ENCODE data around the gene DPH6. TPM values are rescaled to one million over a fixed set of nuclear protein-coding genes. Genes with fewer than 3 reads are reported as not detected.
A peak's percentile ranks its signal among the peaks of the same experiment; 100 is the strongest.

Gene DPH6
- total RNA-seq, 1 experiment from 2014 or later, result 25.7 TPM

GRCh38 chr15:35477312-35478262, 68.4 kb downstream of the DPH6 start:
- Histone ChIP-seq H3K4me1 (ENCODE audit: insufficient read depth, low read length, poor library complexity, severe bottlenecking) (peaks cover 16% of the 10 kb centered on the region), H3K9me3 (ENCODE audit: low read depth, low read length, poor library complexity, severe bottlenecking) (no peaks in the 10 kb centered on the region), H3K36me3 (ENCODE audit: insufficient read depth, low read length, poor library complexity, severe bottlenecking) (no peaks in the 10 kb centered on the region), H3K27me3 (replicated peaks; ENCODE audit: insufficient read depth, low read depth, low read length, poor library complexity) (no peaks in the 10 kb centered on the region), H3K4me3 (ENCODE audit: low read depth, low read length, poor library complexity, severe bottlenecking) (no peak overlapping the region), H3K27ac (ENCODE audit: low read depth, low read length, poor library complexity, severe bottlenecking) (no peak overlapping the region)
- CTCF ChIA-PET, result interaction anchor here (0.6 kb wide), 1 partner anchor 233 kb away, joined by 3 read pairs; no protein-coding TSS in a partner anchor
- no peak for TF ChIP-seq CTCF (conservative IDR thresholded peaks at IDR 0.05; ENCODE audit: low read depth, low read length)
- TF ChIP-seq EZH2 (IDR thresholded peaks at IDR 0.05; ENCODE audit: borderline replicate concordance, low read depth, low read length, poor library complexity, severe bottlenecking), result no peak
- BruUV-seq (replicated peaks), result no TSS peak
- peak; percentile 38 for DNase-seq (ENCODE audit: low spot score)
- POLR2A ChIA-PET (ENCODE audit: low non-redundant PET), result no interaction called here
- intact Hi-C loops (cut with micrococcal nuclease; ENCODE audit: unreplicated experiment), result no loop called here

DNA sequence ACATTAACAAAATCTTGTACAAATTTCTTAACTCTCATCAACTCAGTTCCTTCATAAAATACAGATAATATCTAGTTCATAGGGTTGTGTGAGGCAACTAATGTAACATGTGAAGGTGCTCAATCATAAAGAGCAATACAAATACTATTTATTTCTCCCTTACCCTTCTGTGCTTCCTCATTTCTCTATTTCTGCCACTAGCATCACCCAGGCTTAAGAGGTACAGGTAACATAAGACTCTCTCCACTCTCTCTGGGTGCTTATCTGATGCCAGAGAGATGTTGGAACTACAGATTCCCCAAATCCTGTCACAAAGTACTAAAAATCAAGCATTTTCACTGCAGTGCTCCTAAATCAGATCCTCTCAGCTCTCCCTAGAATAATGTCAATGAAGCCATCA, 74.9 kb downstream of the DPH6 start:
- Histone ChIP-seq H3K36me3 (ENCODE audit: insufficient read depth, low read length, poor library complexity, severe bottlenecking) (no peaks in the 10 kb centered on the region), H3K27me3 (replicated peaks; ENCODE audit: insufficient read depth, low read depth, low read length, poor library complexity) (no peaks in the 10 kb centered on the region), H3K9me3 (ENCODE audit: low read depth, low read length, poor library complexity, severe bottlenecking) (no peaks in the 10 kb centered on the region), H3K4me1 (ENCODE audit: insufficient read depth, low read length, poor library complexity, severe bottlenecking) (no peaks in the 10 kb centered on the region), H3K4me3 (ENCODE audit: low read depth, low read length, poor library complexity, severe bottlenecking) (no peak overlapping the region), H3K27ac (ENCODE audit: low read depth, low read length, poor library complexity, severe bottlenecking) (no peak overlapping the region)
- no TSS peak for BruUV-seq (replicated peaks)
- intact Hi-C loops (cut with micrococcal nuclease; ENCODE audit: unreplicated experiment), result no loop called here
- TF ChIP-seq EZH2 (IDR thresholded peaks at IDR 0.05; ENCODE audit: borderline replicate concordance, low read depth, low read length, poor library complexity, severe bottlenecking) (no peak), CTCF (conservative IDR thresholded peaks at IDR 0.05; ENCODE audit: low read depth, low read length) (no peak)
- ChIA-PET POLR2A (ENCODE audit: low non-redundant PET) (no interaction called here), CTCF (no interaction called here)
- no peak for DNase-seq (ENCODE audit: low spot score)

- no peak for DNase-seq (ENCODE audit: low spot score)
- no TSS peak for BruUV-seq (replicated peaks)
- CTCF ChIA-PET, result no interaction called here
- POLR2A ChIA-PET (ENCODE audit: low non-redundant PET), result no interaction called here
- TF ChIP-seq CTCF (conservative IDR thresholded peaks at IDR 0.05; ENCODE audit: low read depth, low read length) (no peak), EZH2 (IDR thresholded peaks at IDR 0.05; ENCODE audit: borderline replicate concordance, low read depth, low read length, poor library complexity, severe bottlenecking) (no peak)
- Histone ChIP-seq H3K27me3 (replicated peaks; ENCODE audit: insufficient read depth, low read depth, low read length, poor library complexity) (no peaks in the 10 kb centered on the region), H3K4me1 (ENCODE audit: insufficient read depth, low read length, poor library complexity, severe bottlenecking) (no peaks in the 10 kb centered on the region), H3K4me3 (ENCODE audit: low read depth, low read length, poor library complexity, severe bottlenecking) (no peak overlapping the region), H3K36me3 (ENCODE audit: insufficient read depth, low read length, poor library complexity, severe bottlenecking) (no peaks in the 10 kb centered on the region), H3K9me3 (ENCODE audit: low read depth, low read length, poor library complexity, severe bottlenecking) (no peaks in the 10 kb centered on the region), H3K27ac (ENCODE audit: low read depth, low read length, poor library complexity, severe bottlenecking) (no peak overlapping the region)
- intact Hi-C loops (cut with micrococcal nuclease; ENCODE audit: unreplicated experiment), result no loop called here
Measured at GRCh38 chr15:35470441-35470840, 75.5 kb downstream of the DPH6 start.

Measured in A673 (cell line).